K562 (cell line): Measurements from ENCODE around the gene SORCS2. TPM values are rescaled to one million over a fixed set of nuclear protein-coding genes. Genes with fewer than 3 reads are reported as not detected.

ENCODE experiments used
- ATAC-seq: fragments of 200-7000 bp; cut with Tn5 transposase; 3 replicates; pipeline ENCODE4 v1.9.1; 2020; ENCODE audit warnings: moderate library complexity
- BruUV-seq: library from RNA; stranded (reverse); fragments of 400-500 nt; replicated peaks from 2 replicates; lab custom pipeline; 2021; lab: Mats Ljungman, UMichigan
- CTCF ChIA-PET: fragments of 300-600 bp; formaldehyde crosslinking; extraction: SDS; loops from one replicate; lab custom pipeline; 2021; ENCODE audit warnings: low intra/inter-chr PET ratio; lab: Yijun Ruan, JAX
- POLR2A ChIA-PET: fragments of 300-600, 350-650 bp; sonication (Branson Sonifier 250); formaldehyde crosslinking; extraction: SDS; loops from one replicate; lab custom pipeline; 2021; ENCODE audit warnings: antibody characterized with exemption, inconsistent platforms; lab: Yijun Ruan, JAX
- DNase-seq, 4 experiments: peaks; one replicate each; pipeline versions ENCODE4 v3.0.0 to v3.0.0-alpha.2; 2011 to 2018; ENCODE audit warnings: low spot score in 3 of 4, mixed read lengths in 3 of 4; ENCODE audit errors: extremely low read depth in 1 of 4
- FAIRE-seq: peaks from 2 replicates; lab custom pipeline; 2011; peaks lifted over from hg19 to GRCh38; lab: Jason Lieb, UNC
- H2AFZ ChIP-seq: 2 replicates; pipeline ENCODE4 v1.6.0; 2011; ENCODE audit warnings: low read depth, low read length, control low read depth, inconsistent platforms
- H3K27ac ChIP-seq: fragments of 200-600 bp; 3 replicates; pipeline ENCODE4 v1.8.0; 2011; ENCODE audit warnings: low read depth, mild to moderate bottlenecking, control low read depth, inconsistent platforms, low read length, moderate library complexity, mixed read lengths; ENCODE audit errors: extremely low read depth
- H3K27me3 ChIP-seq, 2 experiments: fragments of 300-600 bp in 1 of 2; 2 replicates in 1 of 2; 3 replicates in 1 of 2; pipeline versions ENCODE4 v1.6.0 to v1.8.0; 2011; ENCODE audit warnings: inconsistent platforms in 2 of 2, low read length in 2 of 2, mild to moderate bottlenecking in 1 of 2, mixed read lengths in 1 of 2, moderate library complexity in 1 of 2; ENCODE audit not compliant: control insufficient read depth in 2 of 2, insufficient read depth in 2 of 2
- H3K36me3 ChIP-seq: fragments of 300-600 bp; 3 replicates; pipeline ENCODE4 v1.8.0; 2011; ENCODE audit warnings: mild to moderate bottlenecking, low read length, inconsistent platforms; ENCODE audit not compliant: control insufficient read depth, insufficient read depth
- H3K4me1 ChIP-seq, 2 experiments: fragments of 200-600 bp in 1 of 2; replicated peaks in 1 of 2; 2 replicates in 1 of 2; 3 replicates in 1 of 2; pipeline versions ENCODE4 v1.5.1 to v1.8.0; 2011; ENCODE audit warnings: inconsistent platforms in 2 of 2, low read length in 2 of 2, mild to moderate bottlenecking in 1 of 2, mixed read lengths in 1 of 2, moderate library complexity in 1 of 2; ENCODE audit not compliant: control insufficient read depth in 2 of 2, insufficient read depth in 2 of 2
- H3K4me2 ChIP-seq: 2 replicates; pipeline ENCODE4 v1.6.1; 2011; ENCODE audit warnings: low read length, control low read depth, inconsistent platforms, mixed read lengths; ENCODE audit not compliant: insufficient read depth
- H3K4me3 ChIP-seq: fragments of 200-600 bp; sonication (generic), shearing (Covaris generic); 2 replicates; pipeline ENCODE4 v1.5.1; 2016; ENCODE audit warnings: control low read depth, inconsistent platforms
- H3K79me2 ChIP-seq: fragments of 200-600 bp; 3 replicates; pipeline ENCODE4 v1.8.0; 2011; ENCODE audit warnings: low read length, inconsistent platforms; ENCODE audit not compliant: control insufficient read depth, insufficient read depth
- H3K9ac ChIP-seq, 2 experiments: 2 replicates each; pipeline versions ENCODE4 v1.6.0 to v1.6.1; 2011; ENCODE audit warnings: low read depth in 2 of 2, low read length in 2 of 2, control low read depth in 1 of 2, inconsistent platforms in 1 of 2, mild to moderate bottlenecking in 1 of 2, mixed read lengths in 1 of 2; ENCODE audit not compliant: insufficient read depth in 1 of 2
- H3K9me1 ChIP-seq: one replicate; pipeline ENCODE4 v1.6.0; 2011; ENCODE audit warnings: inconsistent platforms, mild to moderate bottlenecking, low read length, moderate library complexity; ENCODE audit not compliant: control insufficient read depth, insufficient read depth
- H3K9me3 ChIP-seq: replicated peaks from 2 replicates; pipeline ENCODE4 v1.5.1; 2011; ENCODE audit warnings: low read depth, low read length, inconsistent platforms; ENCODE audit not compliant: control insufficient read depth, insufficient read depth
- H4K20me1 ChIP-seq: replicated peaks from 2 replicates; pipeline ENCODE4 v1.6.1; 2011; ENCODE audit warnings: low read length, inconsistent platforms, mixed read lengths; ENCODE audit not compliant: control insufficient read depth, insufficient read depth
- ADNP ChIP-seq: fragments of 200-800 bp; sonication (Bioruptor generic); IDR thresholded peaks from 2 replicates; pipeline ENCODE4 v1.6.1; 2016; ENCODE audit warnings: missing genetic modification characterization, missing compliant biosample characterization
- BCOR ChIP-seq: fragments of 450-650 bp; IDR thresholded peaks from 2 replicates; pipeline ENCODE4 v1.6.1; 2016
- FOSL1 ChIP-seq: fragments of 200-800 bp; sonication (Bioruptor generic); conservative IDR thresholded peaks from 2 replicates; pipeline ENCODE4 v1.6.1; 2016; ENCODE audit warnings: missing genetic modification characterization, missing compliant biosample characterization
- ILK ChIP-seq: fragments of 450-650 bp; IDR thresholded peaks from 2 replicates; pipeline ENCODE4 v1.6.1; 2016; ENCODE audit warnings: missing genetic modification characterization, low read depth, mild to moderate bottlenecking, missing compliant biosample characterization, moderate library complexity, borderline replicate concordance
- NFXL1 ChIP-seq: fragments of 450-650 bp; formaldehyde crosslinking; IDR thresholded peaks from 2 replicates; pipeline ENCODE4 v1.4.0; 2021; ENCODE audit warnings: mild to moderate bottlenecking
- SMAD2 ChIP-seq: fragments of 150-350 bp; IDR thresholded peaks from 2 replicates; pipeline ENCODE4 v1.6.1; 2014; ENCODE audit warnings: low read depth, mild to moderate bottlenecking, low read length
- ZBTB8A ChIP-seq: fragments of 450-650 bp; IDR thresholded peaks from 2 replicates; pipeline ENCODE4 v1.6.1; 2018; ENCODE audit warnings: mild to moderate bottlenecking, moderate library complexity; ENCODE audit not compliant: partially characterized antibody
- ZKSCAN3 ChIP-seq: fragments of 250-450 bp; sonication (Bioruptor Pico); IDR thresholded peaks from 2 replicates; pipeline ENCODE4 v1.4.0; 2020
- ZNF445 ChIP-seq: fragments of 250-450 bp; sonication (Bioruptor Pico); IDR thresholded peaks from 2 replicates; pipeline ENCODE4 v1.4.0; 2020; ENCODE audit warnings: low read depth, mild to moderate bottlenecking, moderate library complexity
- WGBS: fragments of 100-300 bp; shearing (Covaris generic); methylation state at CpG from one replicate; pipeline ENCODE4 v1.1.6; 2016; ENCODE audit warnings: low coverage, mixed read lengths; ENCODE audit not compliant: insufficient coverage; ENCODE audit errors: missing lambda C conversion rate; 5-methylcytosine and 5-hydroxymethylcytosine counted together
- in situ Hi-C: fragments of 300-500 bp; cut with MboI; formaldehyde crosslinking; loops from 4 replicates; pipeline ENCODE4 v1.15.0; 2018; ENCODE audit warnings: inconsistent platforms, mixed read lengths
- intact Hi-C: fragments of 100-400 bp; cut with micrococcal nuclease; formaldehyde crosslinking; loops from 2 replicates; pipeline ENCODE4 v1.14.2; 2022
- polyA plus RNA-seq, 8 experiments: library from polyadenylated mRNA; depleted of rRNA in 4 of 8; stranded (reverse) in 5 of 8; unstranded in 3 of 8; fragments of >200 nt; fragmentation: Nextera tagmentation in 2 of 8; fragmentation: Illumina TruSeq in 1 of 8; extraction: Ambion mirVana in 2 of 8; extraction: Trizol in 1 of 8; gene quantifications; 2 replicates each; pipeline versions ENCODE4 v1.2.1 to v1.2.3, GENCODE V29; 2011 to 2014; ENCODE audit warnings: inconsistent platforms in 1 of 8, missing spikeins in 1 of 8
- total RNA-seq, 7 experiments: library from RNA; depleted of rRNA in 6 of 7; stranded (reverse); fragments of >200 nt in 6 of 7; fragmentation: Illumina TruSeq in 2 of 7; extraction: Trizol in 2 of 7; gene quantifications; 2 replicates each; pipeline versions ENCODE4 v1.2.1 to v1.2.3, GENCODE V29; 2011 to 2021; ENCODE audit warnings: low replicate concordance in 1 of 7
- TF ChIP-seq, protein P1 (sequence below): fragments of 450-650 bp; formaldehyde crosslinking; IDR thresholded peaks from 2 replicates; pipeline ENCODE4 v1.4.0; 2020; ENCODE audit warnings: mild to moderate bottlenecking, moderate library complexity
- TF ChIP-seq, protein P2 (sequence below): fragments of 250-450 bp; sonication (Bioruptor Pico); IDR thresholded peaks from 2 replicates; pipeline ENCODE4 v1.5.0; 2021
- TF ChIP-seq, protein P3 (sequence below): sonication (generic); formaldehyde crosslinking; IDR thresholded peaks from 2 replicates; pipeline ENCODE4 v1.8.1; 2023; ENCODE audit warnings: mild to moderate bottlenecking, missing genetic modification reagents
- TF ChIP-seq, protein P4 (sequence below): fragments of 250-450 bp; sonication (Bioruptor Pico); IDR thresholded peaks from 2 replicates; pipeline ENCODE4 v1.5.1; 2021; ENCODE audit warnings: mild to moderate bottlenecking

SORCS2 gene
- total and polyA plus RNA-seq, 9 of the 15 experiments (the other 6 are each of a cell fraction or from before 2014, with no cell fraction given): not detected

DNA sequence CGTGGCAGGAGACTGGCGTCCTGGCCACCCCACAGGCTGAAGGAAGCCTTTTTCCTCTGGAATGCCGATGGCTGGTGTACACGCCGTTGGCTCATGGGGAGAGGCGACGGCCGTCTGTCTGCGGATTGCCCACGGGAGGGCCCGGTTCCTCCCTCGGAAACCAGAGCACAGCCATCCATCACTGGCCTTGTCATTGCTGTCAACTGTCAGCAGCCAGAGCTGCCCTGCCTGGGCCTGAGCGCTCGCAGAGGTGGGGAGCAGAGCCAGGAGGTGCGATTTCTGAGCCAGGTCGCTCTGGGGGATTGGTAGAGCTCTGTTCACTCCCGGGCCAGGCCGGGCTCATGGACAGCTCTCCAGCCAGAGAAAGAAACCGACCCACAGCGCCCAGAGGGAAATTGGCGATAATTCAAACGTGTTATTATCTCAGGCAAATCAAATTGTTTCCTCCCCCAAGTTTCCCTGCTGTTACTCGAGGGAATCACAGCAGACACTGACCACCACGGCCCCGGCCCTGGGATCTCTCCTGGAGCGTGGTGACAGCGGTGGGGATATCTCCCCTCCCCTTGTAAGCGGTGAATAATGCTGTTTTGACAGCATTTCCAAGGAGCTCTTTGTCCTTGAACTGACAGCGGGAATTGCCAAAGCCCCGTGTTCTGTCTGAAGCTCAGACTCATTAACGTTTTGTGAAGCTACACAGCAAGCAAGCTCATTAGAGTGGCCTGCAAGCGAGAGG lies 463.3 kb downstream of the SORCS2 start (continued):
- TF ChIP-seq ZNF445 (CRISPR knock-in tag) (no peak), SMAD2 (no peak), NFXL1 (CRISPR knock-in tag) (no peak), ZBTB8A (no peak), BCOR (no peak)
- TF ChIP-seq, protein P1, sequence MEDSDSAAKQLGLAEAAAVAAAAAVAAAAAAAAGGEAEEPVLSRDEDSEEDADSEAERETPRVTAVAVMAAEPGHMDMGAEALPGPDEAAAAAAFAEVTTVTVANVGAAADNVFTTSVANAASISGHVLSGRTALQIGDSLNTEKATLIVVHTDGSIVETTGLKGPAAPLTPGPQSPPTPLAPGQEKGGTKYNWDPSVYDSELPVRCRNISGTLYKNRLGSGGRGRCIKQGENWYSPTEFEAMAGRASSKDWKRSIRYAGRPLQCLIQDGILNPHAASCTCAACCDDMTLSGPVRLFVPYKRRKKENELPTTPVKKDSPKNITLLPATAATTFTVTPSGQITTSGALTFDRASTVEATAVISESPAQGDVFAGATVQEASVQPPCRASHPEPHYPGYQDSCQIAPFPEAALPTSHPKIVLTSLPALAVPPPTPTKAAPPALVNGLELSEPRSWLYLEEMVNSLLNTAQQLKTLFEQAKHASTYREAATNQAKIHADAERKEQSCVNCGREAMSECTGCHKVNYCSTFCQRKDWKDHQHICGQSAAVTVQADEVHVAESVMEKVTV (CRISPR knock-in tag): no peak

DNA sequence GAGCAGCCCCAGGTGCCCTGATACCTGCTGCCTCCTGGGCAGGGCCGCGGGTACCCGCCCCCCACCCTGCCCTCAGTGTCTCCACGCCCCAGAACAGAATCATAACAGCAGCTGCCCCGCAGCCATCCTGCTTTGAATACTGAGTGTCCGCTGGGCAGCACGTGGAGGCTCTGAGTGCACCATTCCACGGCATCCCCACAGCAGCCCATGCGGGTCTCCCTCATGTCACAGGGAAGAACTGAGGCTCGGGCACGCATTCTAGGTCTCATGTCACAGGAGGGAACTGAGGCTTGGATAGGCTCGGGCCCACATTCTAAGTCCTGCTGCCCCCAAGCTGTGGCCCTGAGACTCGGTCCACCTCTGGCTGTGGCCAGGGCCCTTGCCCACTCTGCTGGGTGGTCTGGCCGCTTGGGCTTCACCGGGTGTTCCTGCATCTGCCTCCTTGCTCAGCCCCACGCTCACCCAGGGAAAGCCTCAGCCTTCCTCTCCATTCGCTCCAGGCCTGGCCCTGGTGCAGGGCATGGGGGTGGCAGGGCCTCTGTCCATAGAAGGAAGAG lies 464.0 kb downstream of the SORCS2 start:
- H3K9me1 ChIP-seq: no peaks in the 10 kb centered on the region
- no peak for FAIRE-seq
- H3K9me3 ChIP-seq: no peaks in the 10 kb centered on the region
- ChIA-PET CTCF (no interaction called here), POLR2A (interaction anchor here (0.6 kb wide), 1 partner anchor 844 kb away, joined by 3 read pairs; no protein-coding TSS in a partner anchor)
- no peak overlapping the region for H3K4me2 ChIP-seq
- H3K4me3 ChIP-seq: no peak overlapping the region
- no peak for ATAC-seq
- no peak overlapping the region for H2AFZ ChIP-seq
- H3K9ac ChIP-seq: no peak overlapping the region
- peaks cover 0 to 6% of the 10 kb centered on the region in 2 experiments; a peak in 3 of 5 replicates for H3K4me1 ChIP-seq
- no peak overlapping the region for H3K27ac ChIP-seq
- no TSS peak for BruUV-seq
- DNase-seq: no peak
- no peaks in the 10 kb centered on the region for H3K36me3 ChIP-seq
- intact Hi-C loops: no loop called here
- 6% methylated on average over 14 of the region's 17 CpGs for WGBS
- peaks cover 3 to 38% of the 10 kb centered on the region in 2 experiments; a peak in 3 of 5 replicates for H3K27me3 ChIP-seq
- H3K79me2 ChIP-seq: no peaks in the 10 kb centered on the region
- in situ Hi-C loops: no loop called here
- H4K20me1 ChIP-seq: peaks cover 10% of the 10 kb centered on the region
- TF ChIP-seq, protein P2, sequence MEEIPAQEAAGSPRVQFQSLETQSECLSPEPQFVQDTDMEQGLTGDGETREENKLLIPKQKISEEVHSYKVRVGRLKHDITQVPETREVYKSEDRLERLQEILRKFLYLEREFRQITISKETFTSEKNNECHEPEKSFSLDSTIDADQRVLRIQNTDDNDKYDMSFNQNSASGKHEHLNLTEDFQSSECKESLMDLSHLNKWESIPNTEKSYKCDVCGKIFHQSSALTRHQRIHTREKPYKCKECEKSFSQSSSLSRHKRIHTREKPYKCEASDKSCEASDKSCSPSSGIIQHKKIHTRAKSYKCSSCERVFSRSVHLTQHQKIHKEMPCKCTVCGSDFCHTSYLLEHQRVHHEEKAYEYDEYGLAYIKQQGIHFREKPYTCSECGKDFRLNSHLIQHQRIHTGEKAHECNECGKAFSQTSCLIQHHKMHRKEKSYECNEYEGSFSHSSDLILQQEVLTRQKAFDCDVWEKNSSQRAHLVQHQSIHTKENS: no peak
- TF ChIP-seq, protein P3, sequence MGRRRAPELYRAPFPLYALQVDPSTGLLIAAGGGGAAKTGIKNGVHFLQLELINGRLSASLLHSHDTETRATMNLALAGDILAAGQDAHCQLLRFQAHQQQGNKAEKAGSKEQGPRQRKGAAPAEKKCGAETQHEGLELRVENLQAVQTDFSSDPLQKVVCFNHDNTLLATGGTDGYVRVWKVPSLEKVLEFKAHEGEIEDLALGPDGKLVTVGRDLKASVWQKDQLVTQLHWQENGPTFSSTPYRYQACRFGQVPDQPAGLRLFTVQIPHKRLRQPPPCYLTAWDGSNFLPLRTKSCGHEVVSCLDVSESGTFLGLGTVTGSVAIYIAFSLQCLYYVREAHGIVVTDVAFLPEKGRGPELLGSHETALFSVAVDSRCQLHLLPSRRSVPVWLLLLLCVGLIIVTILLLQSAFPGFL (CRISPR knock-in tag): no peak
- TF ChIP-seq ZKSCAN3 (CRISPR knock-in tag): no peak
- TF ChIP-seq FOSL1 (tag): no peak
- TF ChIP-seq, protein P4, sequence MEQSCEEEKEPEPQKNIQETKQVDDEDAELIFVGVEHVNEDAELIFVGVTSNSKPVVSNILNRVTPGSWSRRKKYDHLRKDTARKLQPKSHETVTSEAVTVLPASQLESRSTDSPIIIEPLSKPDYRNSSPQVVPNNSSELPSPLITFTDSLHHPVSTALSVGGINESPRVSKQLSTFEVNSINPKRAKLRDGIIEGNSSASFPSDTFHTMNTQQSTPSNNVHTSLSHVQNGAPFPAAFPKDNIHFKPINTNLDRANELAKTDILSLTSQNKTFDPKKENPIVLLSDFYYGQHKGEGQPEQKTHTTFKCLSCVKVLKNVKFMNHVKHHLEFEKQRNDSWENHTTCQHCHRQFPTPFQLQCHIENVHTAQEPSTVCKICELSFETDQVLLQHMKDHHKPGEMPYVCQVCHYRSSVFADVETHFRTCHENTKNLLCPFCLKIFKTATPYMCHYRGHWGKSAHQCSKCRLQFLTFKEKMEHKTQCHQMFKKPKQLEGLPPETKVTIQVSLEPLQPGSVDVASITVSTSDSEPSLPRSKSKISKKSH (CRISPR knock-in tag): no peak
- no peak for TF ChIP-seq ADNP (tag)
- no peak for TF ChIP-seq ILK (tag)
